Liver (tissue), 9 donors: ENCODE results near the gene VPS52. TPM values are rescaled to one million over a fixed set of nuclear protein-coding genes. Genes with fewer than 3 reads are reported as not detected.

Experiments
- DNase-seq: peaks from one replicate; pipeline ENCODE4 v3.0.0-alpha.2; 2017; ENCODE audit warnings: low spot score
- H3K27ac ChIP-seq, 2 donors: one replicate each; pipeline ENCODE4 v1.7.0; 2013; ENCODE audit warnings: inconsistent platforms in 2 of 2, low read length in 2 of 2, control low read depth in 1 of 2, low read depth in 1 of 2, mild to moderate bottlenecking in 1 of 2
- H3K27me3 ChIP-seq, 4 donors: one replicate each; pipeline versions ENCODE4 v1.6.1 to v1.7.0; 2013; ENCODE audit warnings: low read length in 3 of 4, inconsistent platforms in 1 of 4, mild to moderate bottlenecking in 1 of 4, moderate library complexity in 1 of 4; ENCODE audit not compliant: control insufficient read depth in 4 of 4, insufficient read depth in 4 of 4
- H3K36me3 ChIP-seq, 4 donors: one replicate each; pipeline versions ENCODE4 v1.6.1 to v1.7.0; 2013; ENCODE audit warnings: low read length in 3 of 4, mild to moderate bottlenecking in 3 of 4, low read depth in 1 of 4, moderate library complexity in 1 of 4; ENCODE audit not compliant: control insufficient read depth in 4 of 4, insufficient read depth in 3 of 4
- H3K4me1 ChIP-seq, 4 donors: one replicate each; pipeline versions ENCODE4 v1.6.1 to v1.7.0; 2013; ENCODE audit warnings: low read length in 3 of 4, mild to moderate bottlenecking in 3 of 4, moderate library complexity in 1 of 4; ENCODE audit not compliant: control insufficient read depth in 4 of 4, insufficient read depth in 4 of 4
- H3K4me3 ChIP-seq, 3 donors: one replicate each; pipeline versions ENCODE4 v1.6.1 to v1.7.0; 2013; ENCODE audit warnings: low read length in 3 of 3, control low read depth in 1 of 3, low read depth in 1 of 3, mild to moderate bottlenecking in 1 of 3
- H3K9ac ChIP-seq, 2 donors: one replicate each; pipeline ENCODE4 v1.7.0; 2013; ENCODE audit warnings: low read length in 2 of 2, mild to moderate bottlenecking in 2 of 2, moderate library complexity in 2 of 2, control low read depth in 1 of 2, low read depth in 1 of 2
- H3K9me3 ChIP-seq, 4 donors: one replicate each; pipeline versions ENCODE4 v1.6.1 to v1.7.0; 2013; ENCODE audit warnings: low read length in 3 of 4; ENCODE audit not compliant: control insufficient read depth in 4 of 4
- ATF3 ChIP-seq: IDR thresholded peaks from 2 replicates; pipeline ENCODE4 v1.6.1; 2016; ENCODE audit warnings: antibody characterized with exemption
- CTCF ChIP-seq: fragments of 150-350 bp; IDR thresholded peaks from 2 replicates; pipeline ENCODE4 v1.5.1; 2017; ENCODE audit warnings: improper control_type of control experiment, low read depth, low read length; ENCODE audit not compliant: missing input control
- EGR1 ChIP-seq, 2 donors: IDR thresholded peaks; 2 replicates each; pipeline ENCODE4 v1.6.1; 2016 to 2018; ENCODE audit warnings: antibody characterized with exemption in 2 of 2, low read depth in 2 of 2
- FOXA1 ChIP-seq: IDR thresholded peaks from 2 replicates; pipeline ENCODE4 v1.6.1; 2016; ENCODE audit warnings: antibody characterized with exemption
- FOXA2 ChIP-seq: IDR thresholded peaks from 2 replicates; pipeline ENCODE4 v1.6.1; 2016; ENCODE audit warnings: antibody characterized with exemption
- GABPA ChIP-seq, 2 donors: IDR thresholded peaks in 1 of 2; conservative IDR thresholded peaks in 1 of 2; 2 replicates each; pipeline ENCODE4 v1.6.1; 2016; ENCODE audit warnings: antibody characterized with exemption in 2 of 2, mild to moderate bottlenecking in 1 of 2, moderate library complexity in 1 of 2
- HNF4A ChIP-seq, 2 donors: conservative IDR thresholded peaks; 2 replicates each; pipeline ENCODE4 v1.6.1; 2016; ENCODE audit warnings: antibody characterized with exemption in 2 of 2, mild to moderate bottlenecking in 2 of 2
- HNF4G ChIP-seq: IDR thresholded peaks from 2 replicates; pipeline ENCODE4 v1.6.1; 2016; ENCODE audit warnings: antibody characterized with exemption
- JUND ChIP-seq, 2 donors: IDR thresholded peaks; 2 replicates each; pipeline ENCODE4 v1.6.1; 2016; ENCODE audit warnings: antibody characterized with exemption in 2 of 2
- NR2F2 ChIP-seq: IDR thresholded peaks from 2 replicates; pipeline ENCODE4 v1.6.1; 2016; ENCODE audit warnings: antibody characterized with exemption
- RAD21 ChIP-seq, 2 donors: IDR thresholded peaks; 2 replicates each; pipeline ENCODE4 v1.6.1; 2016; ENCODE audit warnings: antibody characterized with exemption in 2 of 2, mild to moderate bottlenecking in 2 of 2
- REST ChIP-seq: IDR thresholded peaks from 2 replicates; pipeline ENCODE4 v1.6.1; 2016; ENCODE audit warnings: antibody characterized with exemption, mild to moderate bottlenecking
- SP1 ChIP-seq: IDR thresholded peaks from 2 replicates; pipeline ENCODE4 v1.6.1; 2018; ENCODE audit warnings: antibody characterized with exemption, mild to moderate bottlenecking
- TAF1 ChIP-seq: conservative IDR thresholded peaks from 2 replicates; pipeline ENCODE4 v1.6.1; 2016; ENCODE audit warnings: antibody characterized with exemption, mild to moderate bottlenecking
- YY1 ChIP-seq: IDR thresholded peaks from 2 replicates; pipeline ENCODE4 v1.6.1; 2016; ENCODE audit warnings: antibody characterized with exemption, mild to moderate bottlenecking
- ZBTB33 ChIP-seq: IDR thresholded peaks from 2 replicates; pipeline ENCODE4 v1.6.1; 2016; ENCODE audit warnings: antibody characterized with exemption
- WGBS: extraction: QIAGEN DNeasy Blood & Tissue Kit; methylation state at CpG from one replicate; pipeline ENCODE4 v1.1.7; 2013; 5-methylcytosine and 5-hydroxymethylcytosine counted together
- polyA plus RNA-seq, 2 donors: library from polyadenylated mRNA; stranded (reverse) in 1 of 2; unstranded in 1 of 2; fragments of 200-250 nt in 1 of 2; fragments of >200 nt in 1 of 2; fragmentation: Nextera tagmentation in 1 of 2; extraction: Ambion mirVana in 1 of 2; gene quantifications; one replicate each; pipeline versions ENCODE4 v1.2.1 to v1.2.3, GENCODE V29; 2013 to 2015
- total RNA-seq, 2 donors: library from RNA; depleted of rRNA; stranded (reverse); fragments of >200 nt; gene quantifications; one replicate each; pipeline ENCODE4 v1.2.3, GENCODE V29; 2014
- TF ChIP-seq, protein P1 (sequence below): IDR thresholded peaks from 2 replicates; pipeline ENCODE4 v1.6.1; 2016; ENCODE audit warnings: antibody characterized with exemption
- donor health status: healthy.
- donor health status: healthy.
- donor health status: healthy.
- donor health status: healthy.
- donor health status: healthy.

The VPS52 gene
- total and polyA plus RNA-seq, 4 donors: 21.3 to 33.4 (median 25.3) TPM

DNA sequence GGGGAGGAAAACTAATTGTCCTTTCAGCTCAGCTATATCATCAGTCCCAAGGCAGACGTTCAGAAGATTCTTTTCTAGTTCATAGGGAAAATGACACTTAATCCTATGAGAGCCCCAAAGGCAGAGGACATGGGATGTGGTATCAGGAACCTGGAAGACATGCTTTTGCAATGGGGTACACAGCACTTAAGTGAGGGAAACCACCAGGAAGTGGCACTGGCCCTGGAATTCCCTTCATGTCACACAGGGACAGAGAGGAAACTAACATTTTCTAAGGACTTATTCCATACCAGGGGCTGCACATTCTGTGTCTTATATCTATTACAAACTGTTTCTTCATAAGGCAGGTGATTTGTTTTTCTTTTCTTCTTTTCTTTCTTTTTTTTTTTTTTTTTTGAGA lies 28.2 kb downstream of the VPS52 start:
- H3K4me1 ChIP-seq: peaks cover 0 to 6% (median 3%) of the 10 kb centered on the region in 4 donors
- no peak overlapping the region for H3K4me3 ChIP-seq
- no peak for TF ChIP-seq HNF4G
- no peak for TF ChIP-seq JUND (IDR thresholded peaks at IDR 0.05)
- TF ChIP-seq ZBTB33: no peak
- DNase-seq: no peak
- WGBS: 54% methylated on average over 1 of the region's 1 CpG
- no peak overlapping the region for H3K27ac ChIP-seq
- no peaks in the 10 kb centered on the region for H3K36me3 ChIP-seq
- peaks cover 0 to 2% (median 0%) of the 10 kb centered on the region in 4 donors for H3K27me3 ChIP-seq
- H3K9ac ChIP-seq: no peak overlapping the region
- H3K9me3 ChIP-seq: no peaks in the 10 kb centered on the region

DNA sequence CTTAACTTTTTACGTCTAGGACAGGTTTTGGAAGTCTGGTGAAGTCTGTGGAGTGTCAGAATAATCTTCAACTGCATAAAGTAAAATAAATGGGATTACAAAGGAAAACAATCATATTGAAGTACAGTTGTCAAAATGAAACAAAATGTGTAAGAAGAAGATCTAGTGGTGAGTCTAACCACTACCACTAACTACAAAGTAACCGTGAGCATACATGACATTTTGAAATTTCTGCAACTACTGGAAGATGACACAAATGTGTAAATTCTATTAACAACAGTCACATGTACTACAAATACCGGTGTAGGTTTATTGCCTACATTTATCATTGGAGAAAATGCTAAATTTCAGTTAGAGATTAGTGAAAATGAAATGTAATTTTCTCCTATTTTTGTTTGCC lies 29.7 kb downstream of the VPS52 start:
- TF ChIP-seq, protein P1, sequence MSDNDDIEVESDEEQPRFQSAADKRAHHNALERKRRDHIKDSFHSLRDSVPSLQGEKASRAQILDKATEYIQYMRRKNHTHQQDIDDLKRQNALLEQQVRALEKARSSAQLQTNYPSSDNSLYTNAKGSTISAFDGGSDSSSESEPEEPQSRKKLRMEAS: no peak
- no peak for TF ChIP-seq REST
- no peak for TF ChIP-seq HNF4G
- no peak for TF ChIP-seq CTCF
- no peak for TF ChIP-seq YY1
- no peak for TF ChIP-seq GABPA (IDR thresholded peaks at IDR 0.05 in 1 of 2, conservative IDR thresholded peaks at IDR 0.05 in 1 of 2)
- no peak for TF ChIP-seq EGR1 (IDR thresholded peaks at IDR 0.05; ENCODE audit: low read depth in 2 of 2)
- no peak for TF ChIP-seq ATF3
- TF ChIP-seq RAD21 (IDR thresholded peaks at IDR 0.05): no peak
- no peak for TF ChIP-seq ZBTB33
- no peak for TF ChIP-seq TAF1
- TF ChIP-seq SP1: no peak
- no peak for TF ChIP-seq NR2F2
- TF ChIP-seq FOXA1: no peak
- TF ChIP-seq JUND (IDR thresholded peaks at IDR 0.05): no peak
- TF ChIP-seq FOXA2: no peak
- no peak for TF ChIP-seq HNF4A (conservative IDR thresholded peaks at IDR 0.05)
- Histone ChIP-seq H3K4me1 (no peaks in the 10 kb centered on the region), H3K9ac (no peak overlapping the region), H3K27me3 (peaks cover 0 to 2% (median 0%) of the 10 kb centered on the region in 4 donors), H3K27ac (no peak overlapping the region), H3K4me3 (no peak overlapping the region), H3K36me3 (no peaks in the 10 kb centered on the region), H3K9me3 (no peaks in the 10 kb centered on the region)
- no peak for DNase-seq
- 65% methylated on average over 3 of the region's 3 CpGs for WGBS
